HG03521 (cell line): Measurements from ENCODE around the gene KANSL1L.

ENCODE experiments used
- ATAC-seq: cut with Tn5 transposase; IDR thresholded peaks from one replicate; pipeline ENCODE4 v1.9.1; 2021; ENCODE audit warnings: mild to moderate bottlenecking, moderate library complexity; ENCODE audit not compliant: unreplicated experiment

The KANSL1L gene

DNA sequence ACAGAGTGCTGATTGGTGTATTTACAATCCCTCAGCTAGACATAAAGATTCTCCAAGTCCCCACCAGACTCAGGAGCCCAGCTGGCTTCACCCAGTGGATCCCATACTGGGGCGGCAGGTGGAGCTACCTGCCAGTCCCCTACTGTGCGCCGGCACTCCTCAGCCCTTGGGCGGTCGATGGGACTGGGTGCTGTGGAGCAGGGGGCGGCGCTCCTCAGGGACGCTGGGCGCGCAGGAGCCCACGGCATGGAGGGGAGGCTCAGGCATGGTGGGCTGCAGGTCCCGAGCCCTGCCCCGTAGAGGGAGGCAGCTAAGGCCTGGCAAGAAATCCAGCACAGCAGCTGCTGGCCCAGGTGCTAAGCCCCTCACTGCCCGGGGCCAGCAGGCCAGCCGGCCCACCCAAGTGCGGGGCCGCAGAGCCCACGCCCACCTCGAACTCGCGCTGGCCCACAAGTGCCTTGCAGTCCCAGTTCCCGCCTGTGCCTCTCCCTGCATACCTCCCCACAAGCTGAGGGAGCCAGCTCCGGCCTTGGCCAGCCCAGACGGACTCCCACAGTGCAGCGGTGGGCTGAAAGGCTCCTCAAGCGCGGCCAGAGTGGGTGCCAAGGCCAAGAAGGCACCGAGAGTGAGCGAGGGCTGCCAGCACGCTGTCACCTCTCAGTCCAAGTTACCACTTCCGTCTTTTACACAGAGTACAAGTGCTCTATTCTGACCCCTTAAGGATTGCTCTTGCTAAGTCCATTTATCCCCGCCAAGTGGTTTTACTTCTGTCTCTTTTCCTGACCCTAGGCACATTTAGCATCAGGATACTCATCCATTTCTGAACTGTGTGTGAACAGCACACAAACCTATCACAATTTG is 170.5 kb downstream of the KANSL1L start:
- ATAC-seq, result no peak

DNA sequence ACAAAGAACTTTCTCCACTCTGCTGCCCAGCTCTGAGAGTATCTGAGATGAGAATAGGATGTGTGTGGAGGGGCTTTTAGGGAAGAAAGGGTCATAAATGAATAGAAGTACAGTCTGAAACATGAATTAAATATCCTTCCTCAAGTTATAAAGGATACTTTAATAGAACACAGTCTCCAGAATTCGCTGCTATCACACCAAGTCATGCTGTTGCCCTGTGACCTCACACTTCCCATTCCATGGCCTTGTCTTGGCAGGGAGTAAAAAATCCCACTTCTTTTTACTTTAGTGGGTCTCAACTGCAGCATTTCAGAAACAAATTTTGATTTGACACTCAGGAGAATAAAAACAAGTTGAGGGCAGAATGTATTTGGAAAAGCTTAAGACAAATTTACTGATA is 172.6 kb downstream of the KANSL1L start:
- no peak for ATAC-seq

DNA sequence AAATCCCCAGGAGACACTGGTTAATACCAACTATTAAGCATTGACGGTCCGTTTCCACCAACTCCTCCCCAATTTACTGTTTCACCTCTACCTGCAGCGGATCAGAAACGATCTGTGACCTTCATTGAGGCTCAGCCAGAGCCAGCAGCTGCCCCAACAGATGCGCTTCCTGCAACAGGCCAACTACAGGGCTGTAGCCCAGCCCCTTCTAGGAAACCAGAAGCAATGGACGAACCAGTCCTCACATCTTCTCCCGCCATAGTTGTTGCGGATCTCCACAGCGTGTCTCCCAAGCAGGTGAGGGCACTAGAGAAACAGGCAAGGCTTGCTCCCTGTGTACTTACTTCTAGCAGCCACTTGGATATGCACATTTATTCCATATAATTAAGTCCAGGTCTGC is 177.2 kb downstream of the KANSL1L start:
- no peak for ATAC-seq

DNA sequence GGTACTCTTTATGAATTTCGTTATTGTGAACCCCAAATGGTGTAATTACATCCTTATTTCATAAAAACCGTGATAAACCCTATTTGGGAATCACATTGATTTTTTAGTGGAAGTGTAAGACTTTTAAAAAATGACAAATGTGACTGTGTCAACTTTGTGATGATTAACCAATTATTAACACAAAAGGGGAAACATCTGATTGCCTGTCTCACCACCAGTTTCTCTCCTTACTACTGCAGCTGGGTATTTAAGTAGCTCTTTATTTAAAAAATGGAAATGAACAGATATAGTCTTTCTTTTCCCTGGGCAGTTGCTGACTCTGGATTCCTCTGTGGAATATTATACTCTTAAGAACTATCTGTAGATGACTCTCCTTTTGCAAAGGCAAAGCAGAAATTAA is 180.4 kb downstream of the KANSL1L start:
- no peak for ATAC-seq

DNA sequence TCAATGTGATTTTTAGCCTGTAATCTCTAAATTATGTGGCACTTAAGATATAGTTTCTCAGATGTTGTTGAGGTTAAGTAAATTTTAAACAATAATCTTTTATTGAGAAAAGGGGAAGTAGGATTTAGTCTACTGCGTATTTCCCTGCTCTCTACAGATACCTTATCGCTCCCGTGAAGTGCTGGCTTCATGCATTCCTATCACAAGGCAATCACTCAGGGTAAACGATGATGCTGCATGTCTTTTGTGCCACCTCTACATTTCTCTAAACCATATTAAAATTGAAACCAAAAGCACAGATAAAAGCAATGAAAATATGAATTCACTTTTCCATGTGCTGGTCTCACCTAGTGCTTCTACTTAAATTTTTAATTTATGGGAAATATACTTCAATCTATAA is 183.2 kb downstream of the KANSL1L start:
- ATAC-seq, result peak; percentile 43

DNA sequence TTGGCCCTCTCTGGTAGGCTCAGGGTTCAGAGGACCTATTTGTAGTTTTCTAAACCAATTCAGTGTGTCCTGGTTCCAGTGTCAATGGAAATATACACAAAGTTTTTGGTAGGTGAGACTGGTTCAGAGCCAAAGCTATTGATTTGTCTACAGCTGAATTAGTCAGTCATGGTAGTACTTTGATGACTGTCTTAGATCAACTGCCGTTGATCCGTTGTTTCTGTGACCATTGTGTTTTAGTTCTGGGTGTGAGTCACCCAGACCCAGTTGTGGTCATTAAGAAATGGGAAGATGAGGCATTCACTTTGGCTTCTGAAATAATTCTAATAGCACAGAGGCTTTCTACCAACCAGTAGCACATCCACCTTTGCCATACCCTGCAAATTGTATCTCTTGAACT is 184.8 kb downstream of the KANSL1L start:
- ATAC-seq, result no peak

DNA sequence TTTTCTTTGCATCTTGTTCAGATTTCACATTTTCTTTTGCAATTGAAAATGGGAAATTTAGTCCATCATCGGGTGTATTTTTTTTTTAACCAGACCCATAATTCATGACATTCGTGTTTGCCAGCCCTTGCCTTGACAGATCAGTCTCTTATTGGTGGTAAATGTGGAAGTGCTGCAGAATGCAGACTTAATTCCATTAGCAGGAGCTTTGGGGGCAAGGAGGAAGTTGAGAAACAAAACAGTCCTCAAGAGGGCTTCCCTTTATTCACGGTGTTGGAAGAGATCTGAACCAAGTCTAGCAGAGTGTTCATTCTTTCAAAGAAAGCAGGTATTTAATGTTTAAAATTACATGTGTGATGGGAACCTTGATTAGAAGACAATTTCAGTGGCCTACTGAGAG is 185.3 kb downstream of the KANSL1L start:
- no peak for ATAC-seq

DNA sequence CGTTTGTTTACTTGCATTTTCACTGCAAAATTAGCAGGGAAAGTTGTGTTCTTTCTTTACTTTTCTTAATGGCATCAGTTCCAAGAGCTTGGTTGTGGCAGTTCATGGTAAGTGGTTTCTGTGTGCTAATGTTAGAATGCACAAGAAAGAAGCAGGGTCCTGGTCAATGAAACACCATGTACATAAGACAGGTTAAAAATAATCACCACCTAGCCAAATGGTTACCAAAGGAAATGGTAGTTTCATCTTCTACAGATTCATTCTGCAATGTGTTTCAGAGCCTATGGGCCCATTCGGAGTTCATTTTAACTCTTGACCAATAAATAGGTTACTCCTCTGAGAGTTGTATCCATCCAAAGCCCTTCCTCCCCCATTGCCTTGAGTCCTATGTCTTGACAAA is 186.9 kb downstream of the KANSL1L start:
- no peak for ATAC-seq

DNA sequence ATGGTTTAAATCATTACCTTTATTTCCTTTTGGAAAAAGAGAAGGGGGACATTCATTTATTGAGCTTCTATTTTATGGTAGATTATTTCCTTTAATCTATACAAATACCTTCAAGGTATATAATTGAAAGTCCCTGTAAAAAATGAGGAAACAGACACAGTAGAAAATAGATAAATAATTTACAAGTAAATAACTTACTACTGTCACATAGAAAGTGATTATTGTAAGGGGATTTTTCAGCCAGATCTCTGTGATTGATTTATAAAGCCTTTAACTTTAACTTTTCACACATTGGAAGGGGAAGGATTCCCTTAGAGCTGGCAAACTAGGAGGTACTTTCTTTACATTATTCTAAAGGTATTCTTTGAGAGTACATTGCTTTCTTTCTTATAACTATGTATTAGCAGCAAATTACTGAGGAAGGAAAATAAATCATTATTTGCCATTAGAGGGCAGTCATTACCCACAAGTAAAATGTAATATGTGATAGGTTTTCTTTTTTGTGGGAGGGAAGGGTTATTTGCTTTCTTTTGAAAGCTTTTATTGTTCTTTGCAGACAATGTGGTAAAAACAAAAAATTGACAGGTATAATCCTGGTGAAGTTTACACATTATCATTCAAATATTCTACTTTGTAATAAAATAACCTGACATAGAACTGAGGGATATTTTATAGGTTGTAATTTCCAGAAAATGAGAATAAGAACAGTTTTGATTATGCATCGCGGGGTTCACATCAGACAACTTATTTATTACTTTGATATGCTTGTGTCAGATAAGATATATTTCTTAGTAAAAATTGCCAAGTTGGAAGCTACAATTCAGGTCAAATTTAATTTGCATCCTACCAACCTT is 193.6 kb downstream of the KANSL1L start:
- ATAC-seq, result no peak

DNA sequence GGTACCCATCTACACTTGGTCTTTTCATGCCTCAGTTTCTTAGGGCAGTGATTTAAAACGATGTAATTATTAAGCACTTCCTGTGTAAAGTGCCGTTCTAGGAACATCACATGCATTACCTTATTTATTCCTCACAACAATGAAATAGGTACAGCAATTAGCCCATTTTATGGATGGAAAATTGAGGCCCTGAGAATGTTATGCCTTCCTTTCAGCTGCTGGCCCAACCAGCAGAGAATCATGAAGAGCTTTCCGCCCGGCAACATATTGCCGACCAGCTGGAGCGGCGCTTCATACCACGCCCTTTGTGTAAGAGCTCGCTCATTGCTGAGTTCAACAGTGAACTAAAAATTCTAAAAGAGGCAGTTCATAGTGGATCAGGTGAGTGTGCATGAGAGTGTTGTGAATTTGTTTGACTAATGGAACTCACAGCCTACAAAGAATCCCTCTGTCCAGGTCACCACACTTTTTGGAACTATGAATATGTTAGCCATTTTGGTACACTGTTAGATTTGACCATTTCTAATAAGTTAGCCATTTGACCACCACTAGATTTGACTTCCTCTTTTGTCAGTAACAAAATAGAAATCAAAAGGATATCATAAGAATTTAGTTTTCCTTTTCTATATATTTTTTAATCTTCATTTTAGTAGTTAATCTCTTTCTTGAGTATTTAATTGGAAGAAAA is 194.4 kb downstream of the KANSL1L start:
- ATAC-seq, result peak; percentile 81

DNA sequence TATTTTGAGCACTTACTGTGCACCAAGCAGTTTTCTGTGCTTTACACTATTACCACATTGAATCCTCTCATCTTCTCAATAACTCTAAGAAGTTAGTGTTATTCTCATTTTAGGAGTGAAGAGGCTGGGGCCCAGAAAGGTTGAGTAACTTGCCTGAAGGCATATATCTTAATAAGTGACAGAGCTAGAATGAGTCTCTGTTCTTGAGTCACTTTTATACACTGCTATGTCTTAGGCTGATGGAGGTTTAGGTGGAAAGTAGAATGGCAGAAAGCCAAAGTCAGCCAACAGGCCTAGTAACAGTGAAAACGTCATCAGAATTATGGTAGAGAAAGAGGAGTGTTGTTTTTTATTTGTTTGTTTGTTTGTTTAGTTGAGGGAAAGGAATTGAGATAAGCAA is 196.6 kb downstream of the KANSL1L start:
- no peak for ATAC-seq

DNA sequence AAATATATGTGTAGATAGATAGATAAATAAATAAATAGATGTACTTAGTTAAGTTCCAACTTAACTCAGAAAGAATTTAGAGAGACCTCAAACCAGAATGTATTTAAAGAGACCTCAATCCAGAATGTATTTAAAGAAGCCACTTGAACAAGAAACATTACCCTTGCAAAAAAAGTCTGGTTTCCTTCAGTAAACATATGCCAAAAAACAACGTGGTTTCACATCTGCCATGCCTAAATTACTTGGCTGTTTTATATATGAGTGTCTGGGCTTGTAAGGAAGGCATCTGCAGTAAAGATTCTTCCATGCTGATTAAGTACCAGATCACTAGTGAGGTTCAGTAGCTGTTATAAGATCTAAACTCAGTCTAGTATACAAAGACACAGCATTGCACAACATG is 197.9 kb downstream of the KANSL1L start:
- no peak for ATAC-seq
